GM23248 (cell line): ENCODE results near the gene RAI14.

Experiments
- EZH2 ChIP-seq: fragments of 200-600 bp; sonication (generic); IDR thresholded peaks from 2 replicates; pipeline ENCODE4 v1.6.1; 2018; ENCODE audit warnings: antibody characterized with exemption, mild to moderate bottlenecking; ENCODE audit not compliant: insufficient read depth, poor library complexity, severe bottlenecking
- EZH2phosphoT487 ChIP-seq: fragments of 200-600 bp; sonication (generic); IDR thresholded peaks from 2 replicates; pipeline ENCODE4 v1.6.1; 2018; ENCODE audit warnings: antibody characterized with exemption, moderate library complexity, mild to moderate bottlenecking, low read depth; ENCODE audit not compliant: insufficient read depth

GRCh38 chr5:34620185-34620584 is 35.9 kb upstream of the RAI14 start:
- TF ChIP-seq EZH2: no peak
- no peak for TF ChIP-seq EZH2phosphoT487
